A673 (cell line): ENCODE results near the gene NFATC4. TPM values are rescaled to one million over a fixed set of nuclear protein-coding genes. Genes with fewer than 3 reads are reported as not detected.

Experiments
- BruUV-seq: library from RNA; stranded (reverse); fragments of 400-500 nt; replicated peaks from 2 replicates; lab custom pipeline; 2021; lab: Mats Ljungman, UMichigan
- CTCF ChIA-PET: fragments of 300-600 bp; sonication (Branson Sonifier 250); formaldehyde crosslinking; loops from one replicate; lab custom pipeline; 2022; ENCODE audit warnings: antibody characterized with exemption; lab: Charles Lee
- POLR2A ChIA-PET: fragments of 300-600 bp; sonication (Branson Sonifier 250); formaldehyde crosslinking; loops from one replicate; lab custom pipeline; 2022; ENCODE audit warnings: antibody characterized with exemption; ENCODE audit not compliant: low non-redundant PET; lab: Charles Lee
- DNase-seq: peaks from one replicate; pipeline ENCODE4 v3.0.0-alpha.2; 2015; ENCODE audit warnings: low spot score
- H3K27ac ChIP-seq: fragments of 200-600 bp; sonication (generic); 2 replicates; pipeline ENCODE4 v1.5.1; 2016; ENCODE audit warnings: mixed run types, low read depth, mild to moderate bottlenecking, mixed read lengths, antibody characterized with exemption, low read length; ENCODE audit not compliant: poor library complexity, severe bottlenecking
- H3K27me3 ChIP-seq: fragments of 200-600 bp; sonication (generic); replicated peaks from 2 replicates; pipeline ENCODE4 v1.6.1; 2017; ENCODE audit warnings: mixed run types, low read depth, mild to moderate bottlenecking, mixed read lengths, antibody characterized with exemption, low read length; ENCODE audit not compliant: insufficient read depth, poor library complexity
- H3K36me3 ChIP-seq: fragments of 200-600 bp; sonication (generic); 2 replicates; pipeline ENCODE4 v1.6.1; 2016; ENCODE audit warnings: mixed run types, mild to moderate bottlenecking, mixed read lengths, antibody characterized with exemption, low read length; ENCODE audit not compliant: insufficient read depth, poor library complexity, severe bottlenecking
- H3K4me1 ChIP-seq: fragments of 200-600 bp; sonication (generic); 2 replicates; pipeline ENCODE4 v1.6.1; 2017; ENCODE audit warnings: mixed run types, mild to moderate bottlenecking, mixed read lengths, antibody characterized with exemption, low read length; ENCODE audit not compliant: insufficient read depth, poor library complexity, severe bottlenecking
- H3K4me3 ChIP-seq: fragments of 200-600 bp; sonication (generic); 2 replicates; pipeline ENCODE4 v1.5.1; 2016; ENCODE audit warnings: low read depth, mixed run types, mild to moderate bottlenecking, mixed read lengths, low read length; ENCODE audit not compliant: poor library complexity, severe bottlenecking
- H3K9me3 ChIP-seq: fragments of 200-600 bp; sonication (generic); 2 replicates; pipeline ENCODE4 v1.6.1; 2016; ENCODE audit warnings: mixed run types, low read depth, mild to moderate bottlenecking, mixed read lengths, antibody characterized with exemption, low read length; ENCODE audit not compliant: poor library complexity, severe bottlenecking
- CTCF ChIP-seq: fragments of 300-800, 200-600 bp; sonication (generic); conservative IDR thresholded peaks from 2 replicates; pipeline ENCODE4 v1.5.1; 2017; ENCODE audit warnings: low read depth, mild to moderate bottlenecking, antibody characterized with exemption, low read length, moderate library complexity, mixed read lengths
- EZH2 ChIP-seq: fragments of 200-600 bp; sonication (generic); IDR thresholded peaks from 2 replicates; pipeline ENCODE4 v1.6.1; 2017; ENCODE audit warnings: borderline replicate concordance, low read depth, mild to moderate bottlenecking, mixed read lengths, antibody characterized with exemption, low read length; ENCODE audit not compliant: poor library complexity, severe bottlenecking
- intact Hi-C: fragments of 100-400 bp; cut with micrococcal nuclease; formaldehyde crosslinking; loops from one replicate; pipeline ENCODE4 v1.10.0; 2022; ENCODE audit not compliant: unreplicated experiment
- total RNA-seq: library from RNA; stranded (reverse); gene quantifications from 2 replicates; pipeline ENCODE4 v1.2.3, GENCODE V29; 2021

NFATC4 gene
- total RNA-seq, 1 experiment from 2014 or later = 38.1 TPM

GRCh38 chr14:24407608-24408325 is 39.8 kb downstream of the NFATC4 start:
- no peaks in the 10 kb centered on the region for H3K27me3 ChIP-seq
- H3K4me1 ChIP-seq = no peaks in the 10 kb centered on the region
- BruUV-seq = no TSS peak
- intact Hi-C loops = no loop called here
- no peak overlapping the region for H3K27ac ChIP-seq
- no peak overlapping the region for H3K4me3 ChIP-seq
- TF ChIP-seq CTCF = no peak
- TF ChIP-seq EZH2 = no peak
- DNase-seq = no peak
- ChIA-PET POLR2A (no interaction called here), CTCF (no interaction called here)
- no peaks in the 10 kb centered on the region for H3K9me3 ChIP-seq
- no peaks in the 10 kb centered on the region for H3K36me3 ChIP-seq

DNA sequence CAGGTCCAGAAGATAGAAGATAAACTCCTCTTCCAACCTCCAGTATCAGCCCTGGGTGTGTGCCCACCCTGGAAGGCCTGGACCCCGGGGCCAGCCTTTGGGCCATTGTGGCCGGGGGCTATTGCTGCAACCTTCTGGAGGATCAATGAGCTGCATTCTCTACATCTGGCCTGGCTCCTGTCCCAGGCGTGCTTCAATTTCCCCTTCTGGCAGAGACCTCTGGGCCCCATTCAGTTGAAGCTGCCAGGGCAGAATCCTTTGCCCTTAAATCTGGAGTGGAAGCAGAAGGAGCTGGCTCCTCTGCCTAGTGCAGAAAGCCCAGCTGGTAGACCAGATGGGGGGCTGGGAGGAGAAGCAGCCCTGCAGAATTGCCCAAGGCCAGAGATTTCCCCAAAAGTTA is 40.8 kb downstream of the NFATC4 start:
- H3K27ac ChIP-seq = no peak overlapping the region
- no peaks in the 10 kb centered on the region for H3K9me3 ChIP-seq
- H3K4me1 ChIP-seq = no peaks in the 10 kb centered on the region
- TF ChIP-seq EZH2 (no peak), CTCF (no peak)
- DNase-seq = no peak
- H3K4me3 ChIP-seq = no peak overlapping the region
- ChIA-PET CTCF (interaction anchor here (0.8 kb wide), 1 partner anchor 75 kb away, joined by 3 read pairs; no protein-coding TSS in a partner anchor), POLR2A (no interaction called here)
- intact Hi-C loops = no loop called here
- H3K27me3 ChIP-seq = no peaks in the 10 kb centered on the region
- no TSS peak for BruUV-seq
- H3K36me3 ChIP-seq = no peaks in the 10 kb centered on the region

- intact Hi-C loops = no loop called here
- Histone ChIP-seq H3K36me3 (no peaks in the 10 kb centered on the region), H3K27me3 (no peaks in the 10 kb centered on the region), H3K4me3 (no peak overlapping the region), H3K4me1 (no peaks in the 10 kb centered on the region), H3K9me3 (no peaks in the 10 kb centered on the region), H3K27ac (no peak overlapping the region)
- TF ChIP-seq EZH2 (no peak), CTCF (no peak)
- no TSS peak for BruUV-seq
- CTCF ChIA-PET = interaction anchor here (0.8 kb wide), 1 partner anchor 76 kb away, joined by 3 read pairs; no protein-coding TSS in a partner anchor
- POLR2A ChIA-PET = no interaction called here
- no peak for DNase-seq
Measured at GRCh38 chr14:24409192-24409591, 41.2 kb downstream of the NFATC4 start.
